ENCODE measurements around the gene BPIFB1. TPM values are rescaled to one million over a fixed set of nuclear protein-coding genes. Genes with fewer than 3 reads are reported as not detected.

BPIFB1 gene
- total and polyA plus RNA-seq, 2 of the 8 experiments (the other 6 are each of a cell fraction or from before 2014, with no cell fraction given) = not detected

DNA sequence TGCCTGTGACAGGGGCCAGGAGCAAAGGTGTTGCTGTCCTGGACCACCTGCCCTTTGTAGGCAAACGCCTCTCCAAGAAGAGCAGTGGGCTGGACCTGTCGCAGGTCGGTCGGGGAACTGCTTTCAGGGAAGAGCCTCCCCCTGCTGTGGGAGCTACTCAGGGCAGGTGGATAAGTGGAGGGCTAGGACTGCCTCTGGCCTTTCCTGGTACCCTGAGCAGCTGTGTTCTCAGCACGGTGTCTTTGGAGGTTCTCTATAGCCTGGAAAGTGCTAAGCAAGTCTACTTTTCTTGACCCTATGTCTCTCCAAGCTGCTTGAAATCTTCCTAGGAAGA lies 35.0 kb downstream of the BPIFB1 start:
- no peak overlapping the region for H2AK5ac ChIP-seq (ENCODE audit: low read depth, low read length)
- H2BK15ac ChIP-seq (ENCODE audit: low read length) = no peak overlapping the region
- H3K4me1 ChIP-seq (replicated peaks in 1 of 4; ENCODE audit: control insufficient read depth in 3 of 4, insufficient read depth in 4 of 4, low read length in 3 of 4) = no peaks in the 10 kb centered on the region
- no peaks in the 10 kb centered on the region for H3K9me3 ChIP-seq (ENCODE audit: insufficient read depth in 2 of 2, low read depth in 1 of 2, low read length in 1 of 2)
- H2AFZ ChIP-seq (ENCODE audit: low read length) = no peak overlapping the region
- ChIA-PET POLR2A (ENCODE audit: partially characterized antibody) (no interaction called here), CTCF (ENCODE audit: partially characterized antibody) (interaction anchor here (0.9 to 1.6 kb wide), 2 partner anchors 26 to 27 kb away, joined by 3 read pairs; no protein-coding TSS in a partner anchor)
- H3K18ac ChIP-seq (ENCODE audit: extremely low read depth, low read length) = no peak overlapping the region
- no peaks in the 10 kb centered on the region for H3K79me2 ChIP-seq (ENCODE audit: control insufficient read depth in 1 of 2, insufficient read depth in 2 of 2, low read length in 2 of 2)
- FAIRE-seq (no peak), DNase-seq (ENCODE audit: low read depth in 1 of 2, low spot score in 2 of 2) (no peak)
- H3K23me2 ChIP-seq (ENCODE audit: low read depth, low read length) = no peaks in the 10 kb centered on the region
- H2BK120ac ChIP-seq (replicated peaks; ENCODE audit: low read depth, low read length) = no peak overlapping the region
- H3K27ac ChIP-seq (ENCODE audit: low read depth, low read length) = no peak overlapping the region
- H2BK12ac ChIP-seq (ENCODE audit: low read depth, low read length) = no peak overlapping the region
- H2BK20ac ChIP-seq (ENCODE audit: low read length) = no peak overlapping the region
- H4K20me1 ChIP-seq (replicated peaks in 1 of 2; ENCODE audit: control insufficient read depth in 1 of 2, insufficient read depth in 2 of 2, low read length in 2 of 2) = no peaks in the 10 kb centered on the region
- H3K23ac ChIP-seq (ENCODE audit: insufficient read length) = no peak overlapping the region
- no peak overlapping the region for H4K8ac ChIP-seq (ENCODE audit: extremely low read depth, insufficient read depth, low read length)
- no peak overlapping the region for H3K9ac ChIP-seq (replicated peaks in 1 of 4; ENCODE audit: extremely low read depth in 1 of 4, low read depth in 3 of 4, low read length in 3 of 4)
- H3K36me3 ChIP-seq (ENCODE audit: control insufficient read depth in 2 of 4, insufficient read depth in 4 of 4, low read length in 3 of 4) = no peaks in the 10 kb centered on the region
- no peak overlapping the region for H2BK5ac ChIP-seq (ENCODE audit: low read depth, low read length)
- WGBS, 2 experiments (ENCODE audit: extremely low coverage in 1 of 2, insufficient coverage in 1 of 2, insufficient read length in 1 of 2, insufficient replicate concordance in 2 of 2, low coverage in 1 of 2, low lambda C conversion rate in 2 of 2, missing lambda C conversion rate in 1 of 2) = 65% methylated on average over 5 of the region's 5 CpGs; no CpG with 5 or more reads in 1 of the 2 experiments
- H4K91ac ChIP-seq (replicated peaks; ENCODE audit: insufficient read length, low read length) = no peak overlapping the region
- no peak overlapping the region for H3K4me3 ChIP-seq (ENCODE audit: extremely low read depth in 1 of 4, insufficient read depth in 2 of 4, low read depth in 3 of 4, low read length in 4 of 4)
- no peak overlapping the region for H3K4me2 ChIP-seq (ENCODE audit: insufficient read depth in 1 of 2, low read depth in 2 of 2, low read length in 2 of 2)
- no peak overlapping the region for H3K4ac ChIP-seq (replicated peaks; ENCODE audit: insufficient read length, low read depth, low read length)
- H3K79me1 ChIP-seq (ENCODE audit: low read depth, low read length) = no peaks in the 10 kb centered on the region
- no peaks in the 10 kb centered on the region; a peak in 2 of 7 replicates for H3K27me3 ChIP-seq (replicated peaks in 1 of 4; ENCODE audit: control insufficient read depth in 3 of 4, extremely low read depth in 1 of 4, insufficient read depth in 3 of 4, low read length in 3 of 4)
- no peak overlapping the region for H4K5ac ChIP-seq (ENCODE audit: insufficient read length, low read depth, low read length)
- H3K14ac ChIP-seq (ENCODE audit: insufficient read length) = no peak overlapping the region
- H3K56ac ChIP-seq (replicated peaks; ENCODE audit: insufficient read length, low read depth, low read length) = no peak overlapping the region
- TF ChIP-seq NANOG (IDR thresholded peaks at IDR 0.05; ENCODE audit: insufficient read depth, low read depth, low read length, poor library complexity, severe bottlenecking) = no peak
- TF ChIP-seq KDM1A (IDR thresholded peaks at IDR 0.05; ENCODE audit: borderline replicate concordance, low read length) = no peak
- no peak for TF ChIP-seq PHF8 (conservative IDR thresholded peaks at IDR 0.05; ENCODE audit: low read depth, low read length)
- TF ChIP-seq, protein P1, sequence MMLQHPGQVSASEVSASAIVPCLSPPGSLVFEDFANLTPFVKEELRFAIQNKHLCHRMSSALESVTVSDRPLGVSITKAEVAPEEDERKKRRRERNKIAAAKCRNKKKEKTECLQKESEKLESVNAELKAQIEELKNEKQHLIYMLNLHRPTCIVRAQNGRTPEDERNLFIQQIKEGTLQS (IDR thresholded peaks at IDR 0.05; ENCODE audit: insufficient read depth, low read depth, low read length) = no peak
- no peak for TF ChIP-seq HDAC6 (IDR thresholded peaks at IDR 0.05; ENCODE audit: low read depth, low read length)
- no peak for TF ChIP-seq RAD21 (IDR thresholded peaks at IDR 0.05 in 1 of 2, conservative IDR thresholded peaks at IDR 0.05 in 1 of 2; ENCODE audit: low read depth in 2 of 2, low read length in 2 of 2)
- TF ChIP-seq YY1 (IDR thresholded peaks at IDR 0.05; ENCODE audit: low read depth, low read length) = no peak
- no peak for TF ChIP-seq JUND (IDR thresholded peaks at IDR 0.05; ENCODE audit: low read length)
- no peak for TF ChIP-seq SIN3A (conservative IDR thresholded peaks at IDR 0.05 in 1 of 2, IDR thresholded peaks at IDR 0.05 in 1 of 2; ENCODE audit: low read depth in 1 of 2, low read length in 2 of 2)
- no peak for TF ChIP-seq TBP (IDR thresholded peaks at IDR 0.05; ENCODE audit: low read depth, low read length)
- no peak for TF ChIP-seq SUZ12 (IDR thresholded peaks at IDR 0.05; ENCODE audit: low read length)
- no peak for TF ChIP-seq EGR1 (IDR thresholded peaks at IDR 0.05; ENCODE audit: borderline replicate concordance, low read depth, low read length)
- TF ChIP-seq SRF (IDR thresholded peaks at IDR 0.05; ENCODE audit: low read depth, low read length) = no peak
- TF ChIP-seq SP1 (IDR thresholded peaks at IDR 0.05; ENCODE audit: low read depth, low read length) = no peak
- TF ChIP-seq KDM5A (IDR thresholded peaks at IDR 0.05; ENCODE audit: low read length) = no peak

All from H1 (cell line).